Natural killer cell (primary cell): ENCODE data around the gene G2E3. TPM values are rescaled to one million over a fixed set of nuclear protein-coding genes. Genes with fewer than 3 reads are reported as not detected.

Source experiments
- ATAC-seq, 3 donors: fragments of 150-1000 bp in 2 of 3; fragments of 200-7000 bp in 1 of 3; cut with Tn5 transposase; 1 replicate in 1 of 3; 2 replicates in 2 of 3; pipeline ENCODE4 v1.10.0; 2021; ENCODE audit warnings: mild to moderate bottlenecking in 2 of 3, moderate library complexity in 2 of 3
- DNase-seq, 2 donors: peaks; one replicate each; pipeline versions ENCODE4 v3.0.0 to v3.0.0-alpha.2; 2013 to 2021; ENCODE audit warnings: mixed read lengths in 1 of 2
- H3K27ac ChIP-seq: one replicate; pipeline ENCODE4 v1.5.1; 2013; ENCODE audit warnings: mild to moderate bottlenecking, low read length
- H3K27me3 ChIP-seq: one replicate; pipeline ENCODE4 v1.6.1; 2013; ENCODE audit warnings: low read length; ENCODE audit not compliant: control insufficient read depth, insufficient read depth
- H3K36me3 ChIP-seq: one replicate; pipeline ENCODE4 v1.6.1; 2013; ENCODE audit warnings: low read length; ENCODE audit not compliant: control insufficient read depth, insufficient read depth
- H3K4me1 ChIP-seq: one replicate; pipeline ENCODE4 v1.6.1; 2013; ENCODE audit warnings: low read length; ENCODE audit not compliant: control insufficient read depth, insufficient read depth
- H3K4me3 ChIP-seq: one replicate; pipeline ENCODE4 v1.5.1; 2013; ENCODE audit warnings: low read length
- H3K9me3 ChIP-seq: one replicate; pipeline ENCODE4 v1.6.1; 2013; ENCODE audit warnings: low read length; ENCODE audit not compliant: control insufficient read depth, insufficient read depth
- H3K27ac Mint-ChIP-seq, 2 donors: one replicate each; pipeline ENCODE4 v1.8.0; 2022; ENCODE audit warnings: mild to moderate bottlenecking in 2 of 2, mixed read lengths in 2 of 2, moderate library complexity in 1 of 2
- H3K27me3 Mint-ChIP-seq, 2 donors: one replicate each; pipeline ENCODE4 v1.8.0; 2022; ENCODE audit warnings: low read depth in 2 of 2, mixed read lengths in 2 of 2
- H3K36me3 Mint-ChIP-seq: one replicate; pipeline ENCODE4 v1.8.0; 2022; ENCODE audit warnings: mixed read lengths
- H3K4me1 Mint-ChIP-seq, 2 donors: one replicate each; pipeline ENCODE4 v1.8.0; 2022; ENCODE audit warnings: mixed read lengths in 2 of 2
- H3K4me3 Mint-ChIP-seq: one replicate; pipeline ENCODE4 v1.8.0; 2022; ENCODE audit warnings: mild to moderate bottlenecking, moderate library complexity, mixed read lengths
- H3K9me3 Mint-ChIP-seq, 2 donors: one replicate each; pipeline ENCODE4 v1.8.0; 2022; ENCODE audit warnings: mixed read lengths in 2 of 2
- WGBS: methylation state at CpG from one replicate; pipeline ENCODE4 v1.1.7; 2013; ENCODE audit warnings: missing lambda C conversion rate; ENCODE audit not compliant: insufficient coverage; 5-methylcytosine and 5-hydroxymethylcytosine counted together
- intact Hi-C: fragments of 100-400 bp; cut with micrococcal nuclease; formaldehyde crosslinking; loops from one replicate; pipeline ENCODE4 v1.14.2; 2022
- total RNA-seq, 4 donors: library from RNA; stranded (reverse); fragments of 120-200 nt in 1 of 4; gene quantifications; one replicate each; pipeline versions ENCODE4 v1.2.3 to v1.2.4, GENCODE V29; 2013 to 2022
- TF ChIP-seq, protein P1 (sequence below): fragments of 200-600 bp; IDR thresholded peaks from one replicate; pipeline ENCODE4 v1.8.0; 2022; ENCODE audit warnings: antibody characterized with exemption

The G2E3 gene
- total RNA-seq, 3 donors from 2014 or later (not counting 1 experiment from before 2014, with no cell fraction given), result 28.7 to 47.1 (median 33.4) TPM

DNA sequence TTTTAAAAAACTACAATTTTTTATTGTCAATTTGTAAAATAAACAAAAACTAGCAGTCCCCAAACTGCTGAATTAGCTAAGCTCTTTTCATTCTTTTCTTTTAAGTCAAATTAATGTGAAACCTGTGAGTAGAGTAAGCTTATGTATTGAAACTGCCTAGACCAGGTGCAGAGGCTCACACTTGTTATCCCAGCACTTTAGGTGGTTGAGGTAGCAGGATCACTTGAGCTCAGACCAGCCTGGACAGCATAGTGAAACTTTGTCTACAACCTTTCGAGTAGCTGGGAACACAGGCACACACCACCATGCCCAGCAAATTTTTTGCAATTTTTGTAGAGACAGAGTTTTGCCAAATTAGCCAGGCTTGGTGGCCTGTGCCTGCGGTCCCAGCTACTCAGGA is 89.5 kb downstream of the G2E3 start:
- Histone ChIP-seq H3K27me3 (no peaks in the 10 kb centered on the region), H3K4me3 (no peak overlapping the region), H3K9me3 (no peaks in the 10 kb centered on the region), H3K36me3 (peaks cover 59% of the 10 kb centered on the region), H3K4me1 (no peaks in the 10 kb centered on the region), H3K27ac (no peak overlapping the region)
- 94% methylated on average over 2 of the region's 2 CpGs for WGBS
- peaks cover 0 to 4% of the 10 kb centered on the region in 2 donors for H3K9me3 Mint-ChIP-seq
- H3K36me3 Mint-ChIP-seq, result peaks cover 45% of the 10 kb centered on the region
- H3K27ac Mint-ChIP-seq, result no peak overlapping the region
- no peaks in the 10 kb centered on the region for H3K27me3 Mint-ChIP-seq
- H3K4me1 Mint-ChIP-seq, result peaks cover 14 to 18% of the 10 kb centered on the region in 2 donors
- TF ChIP-seq, protein P1, sequence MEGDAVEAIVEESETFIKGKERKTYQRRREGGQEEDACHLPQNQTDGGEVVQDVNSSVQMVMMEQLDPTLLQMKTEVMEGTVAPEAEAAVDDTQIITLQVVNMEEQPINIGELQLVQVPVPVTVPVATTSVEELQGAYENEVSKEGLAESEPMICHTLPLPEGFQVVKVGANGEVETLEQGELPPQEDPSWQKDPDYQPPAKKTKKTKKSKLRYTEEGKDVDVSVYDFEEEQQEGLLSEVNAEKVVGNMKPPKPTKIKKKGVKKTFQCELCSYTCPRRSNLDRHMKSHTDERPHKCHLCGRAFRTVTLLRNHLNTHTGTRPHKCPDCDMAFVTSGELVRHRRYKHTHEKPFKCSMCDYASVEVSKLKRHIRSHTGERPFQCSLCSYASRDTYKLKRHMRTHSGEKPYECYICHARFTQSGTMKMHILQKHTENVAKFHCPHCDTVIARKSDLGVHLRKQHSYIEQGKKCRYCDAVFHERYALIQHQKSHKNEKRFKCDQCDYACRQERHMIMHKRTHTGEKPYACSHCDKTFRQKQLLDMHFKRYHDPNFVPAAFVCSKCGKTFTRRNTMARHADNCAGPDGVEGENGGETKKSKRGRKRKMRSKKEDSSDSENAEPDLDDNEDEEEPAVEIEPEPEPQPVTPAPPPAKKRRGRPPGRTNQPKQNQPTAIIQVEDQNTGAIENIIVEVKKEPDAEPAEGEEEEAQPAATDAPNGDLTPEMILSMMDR, result no peak
- H3K4me3 Mint-ChIP-seq, result no peak overlapping the region
- ATAC-seq (no peak), DNase-seq (no peak)
- intact Hi-C loops, result no loop called here

DNA sequence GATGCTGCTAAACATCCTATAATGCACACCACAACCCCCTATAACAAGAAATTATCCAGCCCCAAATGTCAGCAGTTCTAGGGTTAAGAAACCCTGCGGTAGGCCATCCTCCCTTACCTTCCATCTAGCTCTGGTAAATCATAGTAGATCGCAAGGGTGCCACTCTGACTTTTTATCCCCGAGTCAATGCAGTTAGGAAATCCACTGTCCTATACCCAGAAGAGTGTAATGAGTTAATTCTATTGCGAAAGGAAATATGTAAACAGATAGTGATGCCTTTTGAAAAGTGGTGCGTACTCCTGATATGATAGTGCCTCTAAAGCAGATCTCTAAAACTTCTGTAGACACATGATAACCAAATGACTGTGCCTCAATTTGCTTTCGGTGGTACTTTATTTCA is 93.0 kb downstream of the G2E3 start:
- 98% methylated on average over 4 of the region's 6 CpGs for WGBS
- no peak for DNase-seq

DNA sequence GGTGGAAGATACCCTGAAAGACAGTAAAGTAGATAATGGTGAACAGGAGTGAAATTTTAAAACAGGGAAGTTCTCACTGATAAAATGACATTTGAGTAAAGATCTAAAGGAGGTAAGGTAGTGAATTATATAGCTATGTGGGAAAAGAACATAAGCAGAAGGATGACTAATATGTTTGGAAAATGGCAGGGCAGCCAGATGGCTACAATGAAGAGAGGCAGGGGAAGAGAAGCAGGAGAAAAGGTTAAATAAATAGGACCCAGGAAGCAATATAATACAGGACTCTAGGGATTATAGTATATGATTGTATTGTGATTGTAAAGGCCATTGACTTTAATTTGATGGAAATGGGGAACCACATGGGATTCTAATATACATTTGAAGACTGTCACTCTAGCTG is 96.2 kb downstream of the G2E3 start:
- Histone ChIP-seq H3K27me3 (no peaks in the 10 kb centered on the region), H3K36me3 (peaks cover 60% of the 10 kb centered on the region), H3K27ac (no peak overlapping the region), H3K4me3 (no peak overlapping the region), H3K9me3 (no peaks in the 10 kb centered on the region), H3K4me1 (no peaks in the 10 kb centered on the region)
- Mint-ChIP-seq H3K4me3 (no peak overlapping the region), H3K4me1 (peaks cover 0 to 3% of the 10 kb centered on the region in 2 donors), H3K27me3 (no peaks in the 10 kb centered on the region), H3K27ac (no peak overlapping the region), H3K36me3 (peaks cover 13% of the 10 kb centered on the region), H3K9me3 (no peaks in the 10 kb centered on the region)
- ATAC-seq (no peak), DNase-seq (no peak)
- TF ChIP-seq, protein P1, result no peak
- intact Hi-C loops, result no loop called here

More for the DNA sequence above, 93.0 kb downstream of the G2E3 start:
- Histone ChIP-seq H3K27ac (no peak overlapping the region), H3K4me3 (no peak overlapping the region), H3K36me3 (peaks cover 61% of the 10 kb centered on the region), H3K4me1 (no peaks in the 10 kb centered on the region), H3K9me3 (no peaks in the 10 kb centered on the region), H3K27me3 (no peaks in the 10 kb centered on the region)
- Mint-ChIP-seq H3K4me1 (peaks cover under 1 to 2% of the 10 kb centered on the region in 2 donors), H3K36me3 (peaks cover 15% of the 10 kb centered on the region), H3K27ac (no peak overlapping the region), H3K27me3 (no peaks in the 10 kb centered on the region), H3K9me3 (no peaks in the 10 kb centered on the region), H3K4me3 (no peak overlapping the region)
- ATAC-seq, result no peak
- intact Hi-C loops, result no loop called here
- TF ChIP-seq, protein P1, result no peak

DNA sequence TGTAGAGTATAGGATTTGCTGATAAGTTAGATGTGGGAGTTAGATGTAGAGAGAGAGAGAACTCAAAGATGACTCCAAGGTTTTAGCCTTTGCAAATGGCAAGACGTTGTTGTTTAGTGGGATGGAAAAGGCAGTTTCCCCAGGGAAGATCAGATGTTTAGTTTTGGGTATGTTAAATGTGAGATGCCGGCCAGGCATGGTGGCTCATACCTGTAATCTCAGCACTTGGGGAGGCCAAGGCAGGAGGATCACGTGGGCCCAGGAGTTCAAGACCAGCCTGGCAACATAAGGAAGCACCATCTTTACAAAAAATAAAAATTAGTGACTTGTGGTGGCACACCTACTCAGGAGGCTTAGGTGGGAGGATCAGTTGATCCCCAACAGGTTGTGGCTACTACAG is 96.7 kb downstream of the G2E3 start:
- TF ChIP-seq, protein P1, result no peak
- Mint-ChIP-seq H3K36me3 (peaks cover 13% of the 10 kb centered on the region), H3K4me3 (no peak overlapping the region), H3K4me1 (peaks cover 0 to 5% of the 10 kb centered on the region in 2 donors), H3K9me3 (no peaks in the 10 kb centered on the region), H3K27me3 (no peaks in the 10 kb centered on the region), H3K27ac (no peak overlapping the region)
- Histone ChIP-seq H3K4me3 (no peak overlapping the region), H3K27me3 (no peaks in the 10 kb centered on the region), H3K27ac (no peak overlapping the region), H3K4me1 (no peaks in the 10 kb centered on the region), H3K9me3 (no peaks in the 10 kb centered on the region), H3K36me3 (peaks cover 60% of the 10 kb centered on the region)
- no peak for DNase-seq
- no peak for ATAC-seq
- 100% methylated on average over 3 of the region's 3 CpGs for WGBS
- intact Hi-C loops, result loop anchor here (1.0 to 2.0 kb wide), 2 partner anchors 251 to 701 kb away; no protein-coding TSS in a partner anchor
